Liver (tissue), 9 donors: ENCODE data around the gene CYP20A1. TPM values are rescaled to one million over a fixed set of nuclear protein-coding genes. Genes with fewer than 3 reads are reported as not detected.

Source experiments
- DNase-seq: peaks from one replicate; pipeline ENCODE4 v3.0.0-alpha.2; 2017; ENCODE audit warnings: low spot score
- H3K27ac ChIP-seq, 2 donors: one replicate each; pipeline ENCODE4 v1.7.0; 2013; ENCODE audit warnings: inconsistent platforms in 2 of 2, low read length in 2 of 2, control low read depth in 1 of 2, low read depth in 1 of 2, mild to moderate bottlenecking in 1 of 2
- H3K27me3 ChIP-seq, 4 donors: one replicate each; pipeline versions ENCODE4 v1.6.1 to v1.7.0; 2013; ENCODE audit warnings: low read length in 3 of 4, inconsistent platforms in 1 of 4, mild to moderate bottlenecking in 1 of 4, moderate library complexity in 1 of 4; ENCODE audit not compliant: control insufficient read depth in 4 of 4, insufficient read depth in 4 of 4
- H3K36me3 ChIP-seq, 4 donors: one replicate each; pipeline versions ENCODE4 v1.6.1 to v1.7.0; 2013; ENCODE audit warnings: low read length in 3 of 4, mild to moderate bottlenecking in 3 of 4, low read depth in 1 of 4, moderate library complexity in 1 of 4; ENCODE audit not compliant: control insufficient read depth in 4 of 4, insufficient read depth in 3 of 4
- H3K4me1 ChIP-seq, 4 donors: one replicate each; pipeline versions ENCODE4 v1.6.1 to v1.7.0; 2013; ENCODE audit warnings: low read length in 3 of 4, mild to moderate bottlenecking in 3 of 4, moderate library complexity in 1 of 4; ENCODE audit not compliant: control insufficient read depth in 4 of 4, insufficient read depth in 4 of 4
- H3K4me3 ChIP-seq, 3 donors: one replicate each; pipeline versions ENCODE4 v1.6.1 to v1.7.0; 2013; ENCODE audit warnings: low read length in 3 of 3, control low read depth in 1 of 3, low read depth in 1 of 3, mild to moderate bottlenecking in 1 of 3
- H3K9ac ChIP-seq, 2 donors: one replicate each; pipeline ENCODE4 v1.7.0; 2013; ENCODE audit warnings: low read length in 2 of 2, mild to moderate bottlenecking in 2 of 2, moderate library complexity in 2 of 2, control low read depth in 1 of 2, low read depth in 1 of 2
- H3K9me3 ChIP-seq, 4 donors: one replicate each; pipeline versions ENCODE4 v1.6.1 to v1.7.0; 2013; ENCODE audit warnings: low read length in 3 of 4; ENCODE audit not compliant: control insufficient read depth in 4 of 4
- EGR1 ChIP-seq, 2 donors: IDR thresholded peaks; 2 replicates each; pipeline ENCODE4 v1.6.1; 2016 to 2018; ENCODE audit warnings: antibody characterized with exemption in 2 of 2, low read depth in 2 of 2
- FOXA1 ChIP-seq: IDR thresholded peaks from 2 replicates; pipeline ENCODE4 v1.6.1; 2016; ENCODE audit warnings: antibody characterized with exemption
- FOXA2 ChIP-seq: IDR thresholded peaks from 2 replicates; pipeline ENCODE4 v1.6.1; 2016; ENCODE audit warnings: antibody characterized with exemption
- GABPA ChIP-seq, 2 donors: IDR thresholded peaks in 1 of 2; conservative IDR thresholded peaks in 1 of 2; 2 replicates each; pipeline ENCODE4 v1.6.1; 2016; ENCODE audit warnings: antibody characterized with exemption in 2 of 2, mild to moderate bottlenecking in 1 of 2, moderate library complexity in 1 of 2
- HNF4A ChIP-seq, 2 donors: conservative IDR thresholded peaks; 2 replicates each; pipeline ENCODE4 v1.6.1; 2016; ENCODE audit warnings: antibody characterized with exemption in 2 of 2, mild to moderate bottlenecking in 2 of 2
- HNF4G ChIP-seq: IDR thresholded peaks from 2 replicates; pipeline ENCODE4 v1.6.1; 2016; ENCODE audit warnings: antibody characterized with exemption
- JUND ChIP-seq, 2 donors: IDR thresholded peaks; 2 replicates each; pipeline ENCODE4 v1.6.1; 2016; ENCODE audit warnings: antibody characterized with exemption in 2 of 2
- NR2F2 ChIP-seq: IDR thresholded peaks from 2 replicates; pipeline ENCODE4 v1.6.1; 2016; ENCODE audit warnings: antibody characterized with exemption
- RAD21 ChIP-seq, 2 donors: IDR thresholded peaks; 2 replicates each; pipeline ENCODE4 v1.6.1; 2016; ENCODE audit warnings: antibody characterized with exemption in 2 of 2, mild to moderate bottlenecking in 2 of 2
- RXRA ChIP-seq, 2 donors: IDR thresholded peaks; 2 replicates each; pipeline ENCODE4 v1.6.1; 2017 to 2018; ENCODE audit warnings: antibody characterized with exemption in 2 of 2, mild to moderate bottlenecking in 1 of 2
- SP1 ChIP-seq: IDR thresholded peaks from 2 replicates; pipeline ENCODE4 v1.6.1; 2018; ENCODE audit warnings: antibody characterized with exemption, mild to moderate bottlenecking
- TAF1 ChIP-seq: conservative IDR thresholded peaks from 2 replicates; pipeline ENCODE4 v1.6.1; 2016; ENCODE audit warnings: antibody characterized with exemption, mild to moderate bottlenecking
- YY1 ChIP-seq: IDR thresholded peaks from 2 replicates; pipeline ENCODE4 v1.6.1; 2016; ENCODE audit warnings: antibody characterized with exemption, mild to moderate bottlenecking
- WGBS: extraction: QIAGEN DNeasy Blood & Tissue Kit; methylation state at CpG from one replicate; pipeline ENCODE4 v1.1.7; 2013; 5-methylcytosine and 5-hydroxymethylcytosine counted together
- polyA plus RNA-seq, 2 donors: library from polyadenylated mRNA; stranded (reverse) in 1 of 2; unstranded in 1 of 2; fragments of 200-250 nt in 1 of 2; fragments of >200 nt in 1 of 2; fragmentation: Nextera tagmentation in 1 of 2; extraction: Ambion mirVana in 1 of 2; gene quantifications; one replicate each; pipeline versions ENCODE4 v1.2.1 to v1.2.3, GENCODE V29; 2013 to 2015
- total RNA-seq, 2 donors: library from RNA; depleted of rRNA; stranded (reverse); fragments of >200 nt; gene quantifications; one replicate each; pipeline ENCODE4 v1.2.3, GENCODE V29; 2014
- TF ChIP-seq, protein P1 (sequence below): fragments of 150-350 bp; IDR thresholded peaks from 2 replicates; pipeline ENCODE4 v1.5.1; 2017; ENCODE audit warnings: improper control_type of control experiment, low read depth, low read length; ENCODE audit not compliant: missing input control
- TF ChIP-seq, protein P2 (sequence below): IDR thresholded peaks from 2 replicates; pipeline ENCODE4 v1.6.1; 2016; ENCODE audit warnings: antibody characterized with exemption
- TF ChIP-seq, protein P3 (sequence below): IDR thresholded peaks from 2 replicates; pipeline ENCODE4 v1.6.1; 2016; ENCODE audit warnings: antibody characterized with exemption
- TF ChIP-seq, protein P4 (sequence below): IDR thresholded peaks from 2 replicates; pipeline ENCODE4 v1.6.1; 2016; ENCODE audit warnings: antibody characterized with exemption
- TF ChIP-seq, protein P5 (sequence below): IDR thresholded peaks from 2 replicates; pipeline ENCODE4 v1.6.1; 2016; ENCODE audit warnings: antibody characterized with exemption, mild to moderate bottlenecking
- donor health status: healthy.
- donor health status: healthy.
- donor health status: healthy.
- donor health status: healthy.
- donor health status: healthy.

CYP20A1 gene
- total and polyA plus RNA-seq, 4 donors: 5.0 to 22.7 (median 16.1) TPM

DNA sequence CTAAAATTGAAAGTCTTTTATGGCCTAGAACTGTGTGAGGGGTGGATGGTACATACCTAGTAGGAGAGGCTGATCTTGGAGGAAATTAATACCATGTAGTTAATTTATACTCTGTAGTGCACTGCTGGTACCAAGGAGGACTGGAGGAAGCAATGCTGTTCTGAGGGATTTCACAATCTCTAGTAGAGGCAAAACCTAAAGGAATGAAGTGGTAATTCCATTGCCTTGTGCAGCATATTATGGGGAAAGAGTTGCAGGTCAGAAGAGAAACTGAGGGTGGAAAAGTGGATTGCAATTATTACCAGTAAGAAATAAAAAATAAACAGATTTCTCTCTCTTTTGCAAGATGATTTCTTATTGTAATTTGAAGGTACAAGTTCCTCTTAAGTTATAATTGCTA is 91.6 kb downstream of the CYP20A1 start (continued):
- TF ChIP-seq, protein P1, sequence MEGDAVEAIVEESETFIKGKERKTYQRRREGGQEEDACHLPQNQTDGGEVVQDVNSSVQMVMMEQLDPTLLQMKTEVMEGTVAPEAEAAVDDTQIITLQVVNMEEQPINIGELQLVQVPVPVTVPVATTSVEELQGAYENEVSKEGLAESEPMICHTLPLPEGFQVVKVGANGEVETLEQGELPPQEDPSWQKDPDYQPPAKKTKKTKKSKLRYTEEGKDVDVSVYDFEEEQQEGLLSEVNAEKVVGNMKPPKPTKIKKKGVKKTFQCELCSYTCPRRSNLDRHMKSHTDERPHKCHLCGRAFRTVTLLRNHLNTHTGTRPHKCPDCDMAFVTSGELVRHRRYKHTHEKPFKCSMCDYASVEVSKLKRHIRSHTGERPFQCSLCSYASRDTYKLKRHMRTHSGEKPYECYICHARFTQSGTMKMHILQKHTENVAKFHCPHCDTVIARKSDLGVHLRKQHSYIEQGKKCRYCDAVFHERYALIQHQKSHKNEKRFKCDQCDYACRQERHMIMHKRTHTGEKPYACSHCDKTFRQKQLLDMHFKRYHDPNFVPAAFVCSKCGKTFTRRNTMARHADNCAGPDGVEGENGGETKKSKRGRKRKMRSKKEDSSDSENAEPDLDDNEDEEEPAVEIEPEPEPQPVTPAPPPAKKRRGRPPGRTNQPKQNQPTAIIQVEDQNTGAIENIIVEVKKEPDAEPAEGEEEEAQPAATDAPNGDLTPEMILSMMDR: no peak
- TF ChIP-seq YY1 (no peak), FOXA1 (no peak), RAD21 (IDR thresholded peaks at IDR 0.05) (no peak), TAF1 (no peak)
- TF ChIP-seq, protein P2, sequence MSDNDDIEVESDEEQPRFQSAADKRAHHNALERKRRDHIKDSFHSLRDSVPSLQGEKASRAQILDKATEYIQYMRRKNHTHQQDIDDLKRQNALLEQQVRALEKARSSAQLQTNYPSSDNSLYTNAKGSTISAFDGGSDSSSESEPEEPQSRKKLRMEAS: no peak

DNA sequence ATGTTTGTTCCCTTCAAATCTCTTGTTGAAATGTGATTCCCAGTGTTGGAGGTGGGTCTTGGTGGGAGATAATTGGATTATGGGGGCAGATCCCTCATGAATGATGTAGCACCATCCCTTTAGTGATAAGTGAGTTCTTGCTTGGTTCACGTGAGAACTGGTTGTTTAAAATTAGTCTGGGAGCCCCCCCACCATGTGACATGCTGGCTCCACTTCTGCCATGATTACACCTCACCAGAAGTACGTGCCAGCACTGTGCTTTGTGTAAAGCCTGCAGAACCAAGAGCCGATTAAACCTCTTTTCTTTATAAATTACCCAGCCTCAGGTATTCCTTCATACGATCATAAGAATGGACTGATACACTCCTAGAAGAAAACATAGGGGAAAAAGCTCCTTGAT is 99.5 kb downstream of the CYP20A1 start:
- Histone ChIP-seq H3K9me3 (no peaks in the 10 kb centered on the region), H3K4me3 (no peak overlapping the region), H3K4me1 (no peaks in the 10 kb centered on the region), H3K9ac (no peak overlapping the region), H3K27me3 (no peaks in the 10 kb centered on the region), H3K27ac (no peak overlapping the region), H3K36me3 (no peaks in the 10 kb centered on the region)
- 97% methylated on average over 4 of the region's 4 CpGs for WGBS
- DNase-seq: no peak
- TF ChIP-seq, protein P3, sequence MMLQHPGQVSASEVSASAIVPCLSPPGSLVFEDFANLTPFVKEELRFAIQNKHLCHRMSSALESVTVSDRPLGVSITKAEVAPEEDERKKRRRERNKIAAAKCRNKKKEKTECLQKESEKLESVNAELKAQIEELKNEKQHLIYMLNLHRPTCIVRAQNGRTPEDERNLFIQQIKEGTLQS: no peak
- TF ChIP-seq, protein P2: no peak
- TF ChIP-seq FOXA1 (no peak), RXRA (IDR thresholded peaks at IDR 0.05) (no peak), EGR1 (IDR thresholded peaks at IDR 0.05; ENCODE audit: low read depth in 2 of 2) (no peak), SP1 (no peak), NR2F2 (no peak), FOXA2 (no peak), JUND (IDR thresholded peaks at IDR 0.05) (no peak), HNF4G (no peak), GABPA (IDR thresholded peaks at IDR 0.05 in 1 of 2, conservative IDR thresholded peaks at IDR 0.05 in 1 of 2) (no peak), HNF4A (conservative IDR thresholded peaks at IDR 0.05) (no peak), YY1 (no peak), TAF1 (no peak)
- TF ChIP-seq, protein P4, sequence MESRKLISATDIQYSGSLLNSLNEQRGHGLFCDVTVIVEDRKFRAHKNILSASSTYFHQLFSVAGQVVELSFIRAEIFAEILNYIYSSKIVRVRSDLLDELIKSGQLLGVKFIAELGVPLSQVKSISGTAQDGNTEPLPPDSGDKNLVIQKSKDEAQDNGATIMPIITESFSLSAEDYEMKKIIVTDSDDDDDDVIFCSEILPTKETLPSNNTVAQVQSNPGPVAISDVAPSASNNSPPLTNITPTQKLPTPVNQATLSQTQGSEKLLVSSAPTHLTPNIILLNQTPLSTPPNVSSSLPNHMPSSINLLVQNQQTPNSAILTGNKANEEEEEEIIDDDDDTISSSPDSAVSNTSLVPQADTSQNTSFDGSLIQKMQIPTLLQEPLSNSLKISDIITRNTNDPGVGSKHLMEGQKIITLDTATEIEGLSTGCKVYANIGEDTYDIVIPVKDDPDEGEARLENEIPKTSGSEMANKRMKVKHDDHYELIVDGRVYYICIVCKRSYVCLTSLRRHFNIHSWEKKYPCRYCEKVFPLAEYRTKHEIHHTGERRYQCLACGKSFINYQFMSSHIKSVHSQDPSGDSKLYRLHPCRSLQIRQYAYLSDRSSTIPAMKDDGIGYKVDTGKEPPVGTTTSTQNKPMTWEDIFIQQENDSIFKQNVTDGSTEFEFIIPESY: no peak
- TF ChIP-seq, protein P1: no peak
- TF ChIP-seq, protein P5, sequence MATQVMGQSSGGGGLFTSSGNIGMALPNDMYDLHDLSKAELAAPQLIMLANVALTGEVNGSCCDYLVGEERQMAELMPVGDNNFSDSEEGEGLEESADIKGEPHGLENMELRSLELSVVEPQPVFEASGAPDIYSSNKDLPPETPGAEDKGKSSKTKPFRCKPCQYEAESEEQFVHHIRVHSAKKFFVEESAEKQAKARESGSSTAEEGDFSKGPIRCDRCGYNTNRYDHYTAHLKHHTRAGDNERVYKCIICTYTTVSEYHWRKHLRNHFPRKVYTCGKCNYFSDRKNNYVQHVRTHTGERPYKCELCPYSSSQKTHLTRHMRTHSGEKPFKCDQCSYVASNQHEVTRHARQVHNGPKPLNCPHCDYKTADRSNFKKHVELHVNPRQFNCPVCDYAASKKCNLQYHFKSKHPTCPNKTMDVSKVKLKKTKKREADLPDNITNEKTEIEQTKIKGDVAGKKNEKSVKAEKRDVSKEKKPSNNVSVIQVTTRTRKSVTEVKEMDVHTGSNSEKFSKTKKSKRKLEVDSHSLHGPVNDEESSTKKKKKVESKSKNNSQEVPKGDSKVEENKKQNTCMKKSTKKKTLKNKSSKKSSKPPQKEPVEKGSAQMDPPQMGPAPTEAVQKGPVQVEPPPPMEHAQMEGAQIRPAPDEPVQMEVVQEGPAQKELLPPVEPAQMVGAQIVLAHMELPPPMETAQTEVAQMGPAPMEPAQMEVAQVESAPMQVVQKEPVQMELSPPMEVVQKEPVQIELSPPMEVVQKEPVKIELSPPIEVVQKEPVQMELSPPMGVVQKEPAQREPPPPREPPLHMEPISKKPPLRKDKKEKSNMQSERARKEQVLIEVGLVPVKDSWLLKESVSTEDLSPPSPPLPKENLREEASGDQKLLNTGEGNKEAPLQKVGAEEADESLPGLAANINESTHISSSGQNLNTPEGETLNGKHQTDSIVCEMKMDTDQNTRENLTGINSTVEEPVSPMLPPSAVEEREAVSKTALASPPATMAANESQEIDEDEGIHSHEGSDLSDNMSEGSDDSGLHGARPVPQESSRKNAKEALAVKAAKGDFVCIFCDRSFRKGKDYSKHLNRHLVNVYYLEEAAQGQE: no peak
